22Rv1 (cell line): Measurements from ENCODE around the gene ZNF77.

Source experiments
- CTCF ChIP-seq: fragments of 450-650 bp; IDR thresholded peaks from 2 replicates; pipeline ENCODE4 v1.5.1; 2017; ENCODE audit warnings: mild to moderate bottlenecking
- ZFX ChIP-seq: fragments of 450-650 bp; IDR thresholded peaks from 2 replicates; pipeline ENCODE4 v1.6.1; 2017; ENCODE audit warnings: antibody characterized with exemption, borderline replicate concordance

- TF ChIP-seq CTCF (no peak), ZFX (no peak)
These were observed 42.1 kb downstream of the ZNF77 start for GRCh38 chr19:2902590-2903218.
